Nephron progenitor cell (in vitro differentiated cells): Measurements from ENCODE around the gene SRSF7.
"Not testable (repeated sequence)": the region's sequence is repeated elsewhere in the genome, so short reads cannot be mapped to it uniquely, and the experiment has no call there.

Experiments used
- DNase-seq: peaks from one replicate; pipeline ENCODE4 v3.0.0; 2021
- H3K27ac Mint-ChIP-seq: 2 replicates; pipeline ENCODE4 v1.8.0; 2021; ENCODE audit warnings: mild to moderate bottlenecking, moderate library complexity, mixed read lengths
- H3K27me3 Mint-ChIP-seq: 2 replicates; pipeline ENCODE4 v1.8.0; 2021; ENCODE audit warnings: mild to moderate bottlenecking, low read depth, mixed read lengths; ENCODE audit not compliant: poor library complexity
- H3K36me3 Mint-ChIP-seq: 2 replicates; pipeline ENCODE4 v1.8.0; 2021; ENCODE audit warnings: low read depth, mixed read lengths
- H3K4me1 Mint-ChIP-seq: 2 replicates; pipeline ENCODE4 v1.8.0; 2021; ENCODE audit warnings: mixed read lengths
- H3K4me3 Mint-ChIP-seq: 2 replicates; pipeline ENCODE4 v1.8.0; 2021; ENCODE audit warnings: mild to moderate bottlenecking, moderate library complexity, mixed read lengths
- H3K9me3 Mint-ChIP-seq: 2 replicates; pipeline ENCODE4 v1.8.0; 2021; ENCODE audit warnings: mild to moderate bottlenecking, moderate library complexity, mixed read lengths
- CTCF ChIP-seq: fragments of 200-600 bp; sonication (generic); IDR thresholded peaks from 2 replicates; pipeline ENCODE4 v1.5.0; 2021; ENCODE audit warnings: antibody characterized with exemption

The SRSF7 gene

DNA sequence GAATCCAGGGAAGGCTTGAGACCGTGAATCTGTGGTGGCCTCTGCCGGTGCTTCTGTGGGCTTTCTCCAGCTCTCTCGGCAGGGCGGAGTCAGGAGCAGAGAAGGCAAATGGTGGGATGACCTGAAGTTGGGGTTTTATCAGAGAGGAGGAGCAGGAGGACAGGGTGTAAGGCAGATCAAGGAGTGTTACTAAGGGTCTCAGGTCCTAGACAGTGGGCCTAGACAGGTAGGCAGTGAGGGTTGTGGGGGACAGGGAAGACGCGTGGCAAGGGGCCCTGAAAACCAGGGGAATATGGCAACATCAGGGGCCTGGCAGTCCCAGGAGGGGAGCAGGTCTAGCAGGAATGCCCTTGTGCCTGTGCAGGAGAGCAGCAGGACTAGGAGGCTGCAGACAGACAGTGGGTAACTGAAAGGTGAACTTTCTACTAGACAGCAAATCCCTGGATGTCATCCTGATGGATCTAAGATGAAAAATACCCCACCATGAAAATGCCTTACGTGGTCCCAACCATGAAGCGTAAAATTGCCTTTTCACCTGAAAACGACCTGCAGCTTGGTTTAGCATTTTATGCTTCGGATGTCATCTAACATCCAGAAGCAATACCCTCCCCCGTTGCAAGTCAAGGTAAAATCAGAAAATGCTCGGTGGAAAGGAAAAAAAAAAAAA, 42.1 kb downstream of the SRSF7 start:
- DNase-seq: no peak
- peaks cover 9% of the 10 kb centered on the region for H3K9me3 Mint-ChIP-seq
- peak overlapping the region; percentile 36 for H3K4me3 Mint-ChIP-seq
- peaks cover 27% of the 10 kb centered on the region for H3K4me1 Mint-ChIP-seq
- H3K36me3 Mint-ChIP-seq: peaks cover 31% of the 10 kb centered on the region
- TF ChIP-seq CTCF: no peak
- H3K27ac Mint-ChIP-seq: peak overlapping the region; percentile 88
- H3K27me3 Mint-ChIP-seq: peaks cover 10% of the 10 kb centered on the region

GRCh38 chr2:38708491-38708890, 42.7 kb downstream of the SRSF7 start:
- H3K9me3 Mint-ChIP-seq: not testable (repeated sequence)
- peak overlapping the region; percentile 88 for H3K27ac Mint-ChIP-seq

DNA sequence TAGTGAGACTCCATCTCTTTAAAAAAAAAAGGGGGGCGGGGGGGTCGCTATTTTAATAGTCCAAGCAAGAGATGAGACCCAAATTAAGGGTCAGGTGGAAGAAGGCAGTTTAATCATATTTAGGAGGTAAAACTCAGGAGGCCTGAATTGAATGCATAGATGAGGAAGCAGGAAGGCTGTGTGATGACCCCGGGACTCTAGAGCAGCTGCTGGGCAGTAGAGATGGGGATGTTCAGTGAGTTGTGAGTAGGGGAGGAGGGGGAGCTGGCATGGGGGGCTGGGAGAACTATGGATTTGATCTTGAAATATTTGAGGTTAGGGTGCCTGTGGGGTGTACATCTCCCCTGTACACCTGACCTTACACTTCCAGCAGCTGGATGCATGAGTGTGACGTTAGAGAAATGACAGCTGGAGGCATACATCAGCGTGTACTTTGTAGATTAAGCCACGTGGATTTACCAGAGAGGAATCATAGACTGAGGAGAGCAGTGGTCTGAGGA, 44.3 kb downstream of the SRSF7 start:
- no peak for TF ChIP-seq CTCF
- Mint-ChIP-seq H3K9me3 (peaks cover 9% of the 10 kb centered on the region), H3K4me3 (no peak overlapping the region), H3K27me3 (peaks cover 10% of the 10 kb centered on the region), H3K4me1 (peaks cover 27% of the 10 kb centered on the region), H3K27ac (no peak overlapping the region), H3K36me3 (peaks cover 28% of the 10 kb centered on the region)
- no peak for DNase-seq

More at GRCh38 chr2:38708491-38708890, 42.7 kb downstream of the SRSF7 start:
- Mint-ChIP-seq H3K4me3 (peak overlapping the region; percentile 36), H3K27me3 (peaks cover 10% of the 10 kb centered on the region), H3K4me1 (peaks cover 27% of the 10 kb centered on the region), H3K36me3 (peaks cover 28% of the 10 kb centered on the region)
- not testable (repeated sequence) for DNase-seq

GRCh38 chr2:38704664-38705063, 46.5 kb downstream of the SRSF7 start:
- peaks cover 4% of the 10 kb centered on the region for H3K9me3 Mint-ChIP-seq
- H3K4me1 Mint-ChIP-seq: peaks cover 21% of the 10 kb centered on the region
- H3K36me3 Mint-ChIP-seq: peaks cover 29% of the 10 kb centered on the region
- H3K27ac Mint-ChIP-seq: no peak overlapping the region
- TF ChIP-seq CTCF: no peak
- no peak overlapping the region for H3K4me3 Mint-ChIP-seq
- DNase-seq: no peak
- H3K27me3 Mint-ChIP-seq: peaks cover 8% of the 10 kb centered on the region

GRCh38 chr2:38703336-38703735, 47.8 kb downstream of the SRSF7 start:
- not testable (repeated sequence) for H3K9me3 Mint-ChIP-seq, H3K27me3 Mint-ChIP-seq, H3K4me3 Mint-ChIP-seq, DNase-seq, H3K27ac Mint-ChIP-seq, H3K4me1 Mint-ChIP-seq
- H3K36me3 Mint-ChIP-seq: peaks cover 33% of the 10 kb centered on the region

GRCh38 chr2:38702413-38702812, 48.7 kb downstream of the SRSF7 start:
- no peak for DNase-seq
- Mint-ChIP-seq H3K36me3 (peaks cover 34% of the 10 kb centered on the region), H3K4me3 (no peak overlapping the region), H3K4me1 (peaks cover 5% of the 10 kb centered on the region), H3K27me3 (no peaks in the 10 kb centered on the region), H3K9me3 (peaks cover 4% of the 10 kb centered on the region), H3K27ac (no peak overlapping the region)
- no peak for TF ChIP-seq CTCF

- Mint-ChIP-seq H3K9me3 (peaks cover 4% of the 10 kb centered on the region), H3K27ac (no peak overlapping the region), H3K4me3 (no peak overlapping the region), H3K36me3 (peaks cover 31% of the 10 kb centered on the region), H3K27me3 (no peaks in the 10 kb centered on the region), H3K4me1 (no peaks in the 10 kb centered on the region)
- no peak for DNase-seq
- no peak for TF ChIP-seq CTCF
These were observed 49.6 kb downstream of the SRSF7 start for GRCh38 chr2:38701542-38701941.
